Activated T-cell treated with anti-CD3 and anti-CD28 coated beads, Interleukin-2, amount 50 U/mL, for 72 hours (primary cell): Measurements from ENCODE around the gene SLX4IP. TPM values are rescaled to one million over a fixed set of nuclear protein-coding genes. Genes with fewer than 3 reads are reported as not detected.

Experiments
- ATAC-seq, 2 donors: fragments of 150-1000 bp; cut with Tn5 transposase; replicated peaks in 1 of 2; 2 replicates each; pipeline ENCODE4 v1.10.0; 2021; ENCODE audit warnings: moderate library complexity in 2 of 2, mild to moderate bottlenecking in 1 of 2
- DNase-seq, 2 donors: peaks; one replicate each; pipeline ENCODE4 v3.0.0; 2021 to 2022; ENCODE audit warnings: mixed read lengths in 1 of 2
- H3K27ac Mint-ChIP-seq: one replicate; pipeline ENCODE4 v1.8.0; 2022; ENCODE audit warnings: mild to moderate bottlenecking, moderate library complexity, mixed read lengths
- H3K27me3 Mint-ChIP-seq: one replicate; pipeline ENCODE4 v1.8.0; 2022; ENCODE audit warnings: low read depth, mixed read lengths
- H3K36me3 Mint-ChIP-seq, 2 donors: one replicate each; pipeline ENCODE4 v1.8.0; 2022; ENCODE audit warnings: mixed read lengths in 2 of 2, mild to moderate bottlenecking in 1 of 2; ENCODE audit not compliant: insufficient read depth in 2 of 2
- H3K4me1 Mint-ChIP-seq: one replicate; pipeline ENCODE4 v1.8.0; 2022; ENCODE audit warnings: low read depth, mixed read lengths
- H3K4me3 Mint-ChIP-seq, 2 donors: one replicate each; pipeline ENCODE4 v1.8.0; 2022; ENCODE audit warnings: mild to moderate bottlenecking in 2 of 2, mixed read lengths in 2 of 2, moderate library complexity in 2 of 2
- H3K9me3 Mint-ChIP-seq, 2 donors: one replicate each; pipeline ENCODE4 v1.8.0; 2022; ENCODE audit warnings: mixed read lengths in 2 of 2
- total RNA-seq, 2 donors: library from RNA; stranded (reverse); gene quantifications; one replicate each; pipeline ENCODE4 v1.2.3, GENCODE V29; 2022

Gene SLX4IP
- total RNA-seq, 2 donors from 2014 or later, result 7.3 to 10.9 TPM

- peaks cover 30% of the 10 kb centered on the region for H3K4me1 Mint-ChIP-seq
- H3K9me3 Mint-ChIP-seq, result no peaks in the 10 kb centered on the region
- DNase-seq, result no peak
- peaks cover 52% of the 10 kb centered on the region for H3K27me3 Mint-ChIP-seq
- H3K36me3 Mint-ChIP-seq, result no peaks in the 10 kb centered on the region
- H3K27ac Mint-ChIP-seq, result no peak overlapping the region
- no peak for ATAC-seq
- H3K4me3 Mint-ChIP-seq, result peak overlapping the region; percentile 65 to 85
Observed at GRCh38 chr20:10670501-10671220, 235.6 kb downstream of the SLX4IP start.

GRCh38 chr20:10671221-10671918 lies 236.3 kb downstream of the SLX4IP start:
- H3K36me3 Mint-ChIP-seq, result no peaks in the 10 kb centered on the region
- peaks cover 59% of the 10 kb centered on the region for H3K27me3 Mint-ChIP-seq
- H3K4me3 Mint-ChIP-seq, result peak overlapping the region; percentile 65 to 85
- no peak overlapping the region for H3K27ac Mint-ChIP-seq
- peaks cover 30% of the 10 kb centered on the region for H3K4me1 Mint-ChIP-seq
- peak; percentile 27 to 59 for DNase-seq
- no peaks in the 10 kb centered on the region for H3K9me3 Mint-ChIP-seq
- ATAC-seq, result peak; percentile 16 to 20

GRCh38 chr20:10671919-10672623 lies 237.0 kb downstream of the SLX4IP start:
- no peak overlapping the region for H3K27ac Mint-ChIP-seq
- peaks cover 66% of the 10 kb centered on the region for H3K27me3 Mint-ChIP-seq
- ATAC-seq (no peak), DNase-seq (peak; percentile 12 to 31)
- peaks cover 30% of the 10 kb centered on the region for H3K4me1 Mint-ChIP-seq
- no peaks in the 10 kb centered on the region for H3K9me3 Mint-ChIP-seq
- H3K36me3 Mint-ChIP-seq, result no peaks in the 10 kb centered on the region
- H3K4me3 Mint-ChIP-seq, result peak overlapping the region; percentile 85 to 97

- Mint-ChIP-seq H3K27ac (no peak overlapping the region), H3K4me1 (peaks cover 30% of the 10 kb centered on the region), H3K36me3 (no peaks in the 10 kb centered on the region), H3K9me3 (no peaks in the 10 kb centered on the region), H3K27me3 (peaks cover 72% of the 10 kb centered on the region), H3K4me3 (peak overlapping the region; percentile 85 to 97)
- DNase-seq (peak; percentile 68 to 82), ATAC-seq (peak; percentile 39 to 50)
Observed at GRCh38 chr20:10672624-10673127, 237.6 kb downstream of the SLX4IP start.

GRCh38 chr20:10673176-10673841 lies 238.2 kb downstream of the SLX4IP start:
- Mint-ChIP-seq H3K9me3 (no peaks in the 10 kb centered on the region), H3K4me1 (peaks cover 30% of the 10 kb centered on the region), H3K36me3 (no peaks in the 10 kb centered on the region), H3K4me3 (peak overlapping the region; percentile 97 to 98), H3K27me3 (peaks cover 77% of the 10 kb centered on the region), H3K27ac (no peak overlapping the region)
- ATAC-seq, result peak; percentile 2 to 13
- DNase-seq, result peak; percentile 25 to 30

- Mint-ChIP-seq H3K36me3 (no peaks in the 10 kb centered on the region), H3K27me3 (peaks cover 78% of the 10 kb centered on the region), H3K4me1 (peaks cover 30% of the 10 kb centered on the region), H3K4me3 (peak within 1 kb of the TSS; percentile 97 to 98), H3K27ac (no peak within 1 kb of the TSS), H3K9me3 (no peaks in the 10 kb centered on the region)
- DNase-seq (peak; percentile 85 to 86), ATAC-seq (peak; percentile 80)
Observed at GRCh38 chr20:10673842-10674683, 239.0 kb downstream of the SLX4IP start, which contains the start of gene JAG1. Gene JAG1, minus strand, starts transcription at chr20:10673999. Its CDS starts 469 bp downstream, at chr20:10673530.

- H3K9me3 Mint-ChIP-seq, result no peaks in the 10 kb centered on the region
- DNase-seq (peak; percentile 69 to 71), ATAC-seq (peak; percentile 43 to 50)
- H3K4me1 Mint-ChIP-seq, result peaks cover 30% of the 10 kb centered on the region
- H3K36me3 Mint-ChIP-seq, result no peaks in the 10 kb centered on the region
- H3K27ac Mint-ChIP-seq, result no peak overlapping the region
- H3K27me3 Mint-ChIP-seq, result peaks cover 73% of the 10 kb centered on the region
- peak overlapping the region; percentile 63 to 64 for H3K4me3 Mint-ChIP-seq
Observed at GRCh38 chr20:10674684-10675449, 239.8 kb downstream of the SLX4IP start.

- peaks cover 67% of the 10 kb centered on the region for H3K27me3 Mint-ChIP-seq
- no peak for DNase-seq
- no peaks in the 10 kb centered on the region for H3K36me3 Mint-ChIP-seq
- no peaks in the 10 kb centered on the region for H3K9me3 Mint-ChIP-seq
- no peak for ATAC-seq
- H3K4me1 Mint-ChIP-seq, result peaks cover 27% of the 10 kb centered on the region
- H3K4me3 Mint-ChIP-seq, result peak overlapping the region; percentile 55 to 63
- H3K27ac Mint-ChIP-seq, result no peak overlapping the region
Observed at GRCh38 chr20:10675450-10675848, 240.3 kb downstream of the SLX4IP start.

- peaks cover 56% of the 10 kb centered on the region for H3K27me3 Mint-ChIP-seq
- DNase-seq (no peak), ATAC-seq (no peak)
- peaks cover 16% of the 10 kb centered on the region for H3K4me1 Mint-ChIP-seq
- H3K4me3 Mint-ChIP-seq, result no peak overlapping the region
- H3K9me3 Mint-ChIP-seq, result no peaks in the 10 kb centered on the region
- no peaks in the 10 kb centered on the region for H3K36me3 Mint-ChIP-seq
- no peak overlapping the region for H3K27ac Mint-ChIP-seq
Observed at GRCh38 chr20:10676518-10676917, 241.4 kb downstream of the SLX4IP start.
